GM21576 (cell line): ENCODE measurements around the gene TMEM200A.

ENCODE experiments used
- ATAC-seq: cut with Tn5 transposase; IDR thresholded peaks from one replicate; pipeline ENCODE4 v1.9.1; 2021; ENCODE audit warnings: mild to moderate bottlenecking, moderate library complexity; ENCODE audit not compliant: unreplicated experiment

The TMEM200A gene

DNA sequence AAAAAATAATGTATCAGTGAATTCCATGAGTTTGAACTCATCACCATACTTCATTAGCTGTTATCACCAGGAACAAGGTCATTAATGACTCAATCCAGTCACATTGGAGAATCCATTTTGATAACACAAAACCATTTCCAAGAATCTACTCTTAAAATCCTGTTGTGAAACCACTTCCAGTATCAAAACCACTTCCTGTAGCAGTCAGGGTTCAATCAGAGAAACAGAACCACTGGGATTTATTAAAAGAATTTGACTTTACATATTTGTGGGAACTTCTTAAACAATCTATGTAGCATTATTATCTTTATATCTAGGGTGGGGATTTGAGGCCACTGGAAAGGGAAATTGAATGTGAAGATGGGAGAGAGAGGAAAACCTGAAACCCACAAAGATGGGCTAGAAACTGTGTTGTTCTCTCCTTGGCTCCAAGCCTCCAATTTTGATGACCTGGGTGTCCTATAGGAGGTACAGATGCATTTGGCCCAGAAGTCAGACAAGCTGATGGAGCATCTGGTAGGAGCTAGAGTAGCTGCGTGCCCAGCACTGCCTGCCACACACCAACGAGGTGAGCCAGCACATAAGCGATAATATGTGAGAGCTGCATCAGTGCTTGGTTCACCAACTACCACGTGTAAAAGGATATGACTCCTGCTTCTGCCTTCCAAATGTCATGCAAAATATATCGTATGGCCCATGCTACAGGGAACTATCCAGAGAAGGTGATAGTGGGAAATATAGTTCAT, 117.0 kb downstream of the TMEM200A start:
- no peak for ATAC-seq

GRCh38 chr6:130485870-130486269, 120.1 kb downstream of the TMEM200A start:
- no peak for ATAC-seq

DNA sequence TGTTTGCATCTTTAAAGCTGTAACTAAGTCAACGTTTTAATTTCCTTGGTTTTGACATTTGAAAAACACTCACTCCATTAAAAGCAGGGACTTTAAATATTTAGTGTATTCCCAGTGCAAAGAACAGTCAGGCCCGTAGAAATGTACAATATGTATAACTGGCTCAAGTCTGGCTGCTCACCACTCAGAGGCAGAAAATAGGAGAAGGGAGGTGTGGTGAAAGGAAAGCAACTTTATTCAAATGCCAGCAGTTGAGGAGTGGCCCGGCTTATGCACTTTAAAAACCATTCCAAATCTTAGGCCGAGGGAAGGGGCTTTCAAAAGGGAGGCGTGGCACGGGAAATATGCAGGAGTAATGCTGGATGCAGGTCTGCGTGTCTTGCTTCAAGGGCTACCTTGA, 120.6 kb downstream of the TMEM200A start:
- no peak for ATAC-seq

DNA sequence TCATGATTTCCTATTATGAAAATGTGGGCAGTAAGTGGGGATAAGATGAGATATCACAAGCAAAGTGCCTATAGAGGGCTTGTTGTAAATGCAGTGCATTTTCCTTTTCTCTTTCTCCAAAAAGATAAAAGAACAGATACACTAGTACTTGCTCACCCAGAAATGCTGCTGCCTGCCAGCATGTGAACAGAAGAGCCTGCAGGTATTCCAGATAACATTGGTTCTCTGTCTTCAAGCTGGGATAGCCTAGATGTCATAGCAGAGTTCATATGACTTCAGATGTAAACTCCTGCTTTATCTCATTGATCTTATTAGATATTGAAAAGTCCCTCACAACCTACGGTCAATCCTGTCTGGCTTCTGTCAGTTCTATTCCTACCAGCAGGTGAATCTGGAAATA, 123.7 kb downstream of the TMEM200A start:
- ATAC-seq, result no peak
